Small intestine (tissue), 7 donors: Measurements from ENCODE around the gene RBFOX2. TPM values are rescaled to one million over a fixed set of nuclear protein-coding genes. Genes with fewer than 3 reads are reported as not detected.

Experiments
- DNase-seq, 2 donors: peaks; one replicate each; pipeline versions ENCODE4 v3.0.0 to v3.0.0-alpha.2; 2013
- FAIRE-seq: peaks from 2 replicates; lab custom pipeline; 2012; peaks lifted over from hg19 to GRCh38; lab: Jason Lieb, UNC
- H3K27ac ChIP-seq, 3 donors: one replicate each; pipeline ENCODE4 v1.5.1; 2013; ENCODE audit warnings: low read length in 2 of 3, mild to moderate bottlenecking in 2 of 3, control low read depth in 1 of 3, inconsistent platforms in 1 of 3, low read depth in 1 of 3, moderate library complexity in 1 of 3
- H3K27me3 ChIP-seq, 3 donors: one replicate each; pipeline ENCODE4 v1.6.1; 2013; ENCODE audit warnings: low read length in 3 of 3, inconsistent platforms in 1 of 3; ENCODE audit not compliant: control insufficient read depth in 3 of 3, insufficient read depth in 3 of 3
- H3K36me3 ChIP-seq, 3 donors: one replicate each; pipeline ENCODE4 v1.6.1; 2013; ENCODE audit warnings: low read length in 3 of 3, inconsistent platforms in 1 of 3, low read depth in 1 of 3, mild to moderate bottlenecking in 1 of 3, moderate library complexity in 1 of 3; ENCODE audit not compliant: control insufficient read depth in 3 of 3, insufficient read depth in 2 of 3
- H3K4me1 ChIP-seq, 3 donors: one replicate each; pipeline ENCODE4 v1.6.1; 2013; ENCODE audit warnings: low read length in 2 of 3, inconsistent platforms in 1 of 3, low read depth in 1 of 3, mild to moderate bottlenecking in 1 of 3, moderate library complexity in 1 of 3; ENCODE audit not compliant: control insufficient read depth in 3 of 3, insufficient read depth in 2 of 3
- H3K4me3 ChIP-seq, 3 donors: one replicate each; pipeline ENCODE4 v1.5.1; 2013; ENCODE audit warnings: low read length in 3 of 3, control low read depth in 1 of 3, inconsistent platforms in 1 of 3, low read depth in 1 of 3, mild to moderate bottlenecking in 1 of 3, moderate library complexity in 1 of 3
- H3K9me3 ChIP-seq, 2 donors: one replicate each; pipeline ENCODE4 v1.6.1; 2013; ENCODE audit warnings: low read depth in 1 of 2, low read length in 1 of 2; ENCODE audit not compliant: control insufficient read depth in 2 of 2, insufficient read depth in 1 of 2
- WGBS, 3 donors: extraction: QIAGEN DNeasy Blood & Tissue Kit; methylation state at CpG; one replicate each; pipeline ENCODE4 v1.1.7; 2013; 5-methylcytosine and 5-hydroxymethylcytosine counted together
- polyA plus RNA-seq, 4 donors: library from polyadenylated mRNA; stranded (reverse) in 3 of 4; unstranded in 1 of 4; fragments of 200-250 nt in 3 of 4; fragments of 120-200 nt in 1 of 4; gene quantifications; one replicate each; pipeline versions ENCODE4 v1.2.1 to v1.2.3, GENCODE V29; 2013
- donor health status: healthy with polysubstance abuse.
- donor health status: control.
- donor health status: control.
- donor health status: Bipolar disorder and iron deficiency.
- donor health status: healthy.

RBFOX2 gene
- polyA plus RNA-seq, 4 donors: 12.3 to 43.1 (median 23.8) TPM

- Histone ChIP-seq H3K27ac (no peak overlapping the region), H3K4me3 (no peak overlapping the region), H3K36me3 (no peaks in the 10 kb centered on the region), H3K27me3 (no peaks in the 10 kb centered on the region), H3K4me1 (peaks cover 0 to 2% (median 0%) of the 10 kb centered on the region in 3 donors), H3K9me3 (peaks cover 0 to 3% of the 10 kb centered on the region in 2 donors)
- WGBS, 3 donors: 85 to 89% (median 86%) methylated on average over 7 of the region's 7 CpGs
- DNase-seq: no peak
- FAIRE-seq: no peak
Observed at GRCh38 chr22:35862697-35863096, 165.9 kb downstream of the RBFOX2 start.

- Histone ChIP-seq H3K4me3 (no peak overlapping the region), H3K27me3 (no peaks in the 10 kb centered on the region), H3K27ac (no peak overlapping the region), H3K36me3 (no peaks in the 10 kb centered on the region), H3K9me3 (peaks cover 0 to 3% of the 10 kb centered on the region in 2 donors), H3K4me1 (peaks cover 0 to 2% (median 0%) of the 10 kb centered on the region in 3 donors)
- FAIRE-seq (no peak), DNase-seq (no peak)
- 81 to 93% (median 89%) methylated on average over 4 of the region's 4 CpGs for WGBS, 3 donors
Observed at GRCh38 chr22:35861451-35861850, 167.2 kb downstream of the RBFOX2 start.

- no peaks in the 10 kb centered on the region for H3K27me3 ChIP-seq
- H3K9me3 ChIP-seq: peaks cover 0 to 3% of the 10 kb centered on the region in 2 donors
- no peaks in the 10 kb centered on the region for H3K36me3 ChIP-seq
- FAIRE-seq (no peak), DNase-seq (no peak)
- H3K27ac ChIP-seq: no peak overlapping the region
- H3K4me3 ChIP-seq: no peak overlapping the region
- H3K4me1 ChIP-seq: peaks cover 0 to 2% (median 0%) of the 10 kb centered on the region in 3 donors
- WGBS, 3 donors: 72 to 82% (median 78%) methylated on average over 3 of the region's 3 CpGs
Observed at GRCh38 chr22:35860837-35861236, 167.8 kb downstream of the RBFOX2 start.

- FAIRE-seq (no peak), DNase-seq (no peak)
- Histone ChIP-seq H3K4me1 (peaks cover 0 to 2% (median 0%) of the 10 kb centered on the region in 3 donors), H3K27me3 (no peaks in the 10 kb centered on the region), H3K27ac (no peak overlapping the region), H3K36me3 (no peaks in the 10 kb centered on the region), H3K9me3 (peaks cover 0 to 3% of the 10 kb centered on the region in 2 donors), H3K4me3 (no peak overlapping the region)
- 90 to 98% (median 92%) methylated on average over 4 of the region's 4 CpGs for WGBS, 3 donors
Observed at GRCh38 chr22:35860087-35860733, 168.4 kb downstream of the RBFOX2 start.

- no peak overlapping the region for H3K4me3 ChIP-seq
- peaks cover 0 to 10% (median 4%) of the 10 kb centered on the region in 3 donors for H3K4me1 ChIP-seq
- 93 to 95% (median 94%) methylated on average over 2 of the region's 2 CpGs for WGBS, 3 donors
- no peaks in the 10 kb centered on the region for H3K36me3 ChIP-seq
- no peaks in the 10 kb centered on the region for H3K9me3 ChIP-seq
- H3K27me3 ChIP-seq: no peaks in the 10 kb centered on the region
- no peak for FAIRE-seq
- no peak for DNase-seq
- H3K27ac ChIP-seq: no peak overlapping the region
Observed at GRCh38 chr22:35854334-35854733, 174.3 kb downstream of the RBFOX2 start.

- Histone ChIP-seq H3K36me3 (no peaks in the 10 kb centered on the region), H3K27me3 (no peaks in the 10 kb centered on the region), H3K27ac (no peak overlapping the region), H3K4me3 (no peak overlapping the region), H3K9me3 (no peaks in the 10 kb centered on the region), H3K4me1 (peaks cover 0 to 10% (median 4%) of the 10 kb centered on the region in 3 donors)
- FAIRE-seq (no peak), DNase-seq (no peak)
Observed at GRCh38 chr22:35852076-35852475, 176.5 kb downstream of the RBFOX2 start.

- 55 to 80% (median 61%) methylated on average over 5 of the region's 5 CpGs for WGBS, 3 donors
- peaks cover 0 to 14% (median 4%) of the 10 kb centered on the region in 3 donors for H3K4me1 ChIP-seq
- H3K36me3 ChIP-seq: no peaks in the 10 kb centered on the region
- no peaks in the 10 kb centered on the region for H3K9me3 ChIP-seq
- no peaks in the 10 kb centered on the region for H3K27me3 ChIP-seq
- FAIRE-seq: no peak
- DNase-seq: no peak
- no peak overlapping the region for H3K27ac ChIP-seq
- H3K4me3 ChIP-seq: no peak overlapping the region
Observed at GRCh38 chr22:35850831-35851230, 177.8 kb downstream of the RBFOX2 start.

GRCh38 chr22:35846804-35847203, 181.8 kb downstream of the RBFOX2 start:
- Histone ChIP-seq H3K27me3 (no peaks in the 10 kb centered on the region), H3K4me3 (no peak overlapping the region), H3K4me1 (peaks cover 0 to 14% (median 9%) of the 10 kb centered on the region in 3 donors), H3K36me3 (no peaks in the 10 kb centered on the region), H3K9me3 (no peaks in the 10 kb centered on the region), H3K27ac (peak overlapping the region in 1 of 3 donors; percentile 14)
- FAIRE-seq: no peak
- WGBS, 3 donors: 8 to 49% (median 26%) methylated on average over 1 of the region's 1 CpG
- DNase-seq: peak; percentile 42 to 62

GRCh38 chr22:35844886-35845285, 183.7 kb downstream of the RBFOX2 start:
- FAIRE-seq: no peak
- Histone ChIP-seq H3K4me3 (no peak overlapping the region), H3K9me3 (no peaks in the 10 kb centered on the region), H3K27ac (no peak overlapping the region), H3K27me3 (no peaks in the 10 kb centered on the region), H3K36me3 (no peaks in the 10 kb centered on the region), H3K4me1 (peaks cover 0 to 9% (median 5%) of the 10 kb centered on the region in 3 donors)
- WGBS, 3 donors: 30 to 55% (median 52%) methylated on average over 2 of the region's 2 CpGs
- no peak for DNase-seq
